SK-N-SH (cell line): ENCODE results near the gene FGGY. TPM values are rescaled to one million over a fixed set of nuclear protein-coding genes. Genes with fewer than 3 reads are reported as not detected.

ENCODE experiments used
- polyA plus RNA-seq, 3 experiments: library from polyadenylated mRNA; depleted of rRNA; stranded (reverse); fragments of >200 nt; gene quantifications; 2 replicates each; pipeline ENCODE4 v1.2.3, GENCODE V29; 2012
- small RNA-seq, 7 experiments: library from RNA; depleted of rRNA; stranded (forward); fragments of <200 nt; gene quantifications; one replicate each; pipeline ENCODE3, GENCODE V24; 2012

Gene FGGY
- polyA plus RNA-seq, 1 of the 3 experiments (the other 2 are of a cell fraction): 10.3 TPM

Small RNAs within 50 kb of the gene (small RNA-seq; reads per million reads assigned to genes)
- gene MIR4711: 0 to 0.40 (median 0) reads per million in 7 experiments
